SK-N-SH treated with all-trans-retinoic acid at 6 μM for 48 hours (cell line): ENCODE measurements around the gene YPEL2.
A peak's percentile ranks its signal among the peaks of the same experiment; 100 is the strongest.

Experiments used
- ATAC-seq: fragments of 200-7000 bp; cut with Tn5 transposase; 3 replicates; pipeline ENCODE4 v1.9.1; 2020; ENCODE audit warnings: mild to moderate bottlenecking, moderate library complexity
- ARNTL ChIP-seq: fragments of 450-650 bp; formaldehyde crosslinking; IDR thresholded peaks from 2 replicates; pipeline ENCODE4 v1.5.0; 2020; ENCODE audit warnings: low read depth, mild to moderate bottlenecking, moderate library complexity, borderline replicate concordance
- BACH2 ChIP-seq: fragments of 250-450 bp; sonication (Bioruptor Pico); IDR thresholded peaks from 2 replicates; pipeline ENCODE4 v1.9.0; 2021; ENCODE audit warnings: mild to moderate bottlenecking, borderline replicate concordance
- CSRNP3 ChIP-seq: fragments of 250-450 bp; sonication (Bioruptor Pico); IDR thresholded peaks from 2 replicates; pipeline ENCODE4 v1.5.1; 2021; ENCODE audit warnings: mild to moderate bottlenecking, moderate library complexity
- ESRRG ChIP-seq: fragments of 250-450 bp; sonication (Bioruptor Pico); IDR thresholded peaks from 2 replicates; pipeline ENCODE4 v1.6.1; 2021; ENCODE audit warnings: mild to moderate bottlenecking
- ISL1 ChIP-seq: fragments of 250-450 bp; sonication (Bioruptor Pico); IDR thresholded peaks from 2 replicates; pipeline ENCODE4 v2.1.2; 2022; ENCODE audit warnings: mild to moderate bottlenecking, moderate library complexity
- OSR1 ChIP-seq: fragments of 250-450 bp; sonication (Bioruptor Pico); IDR thresholded peaks from 2 replicates; pipeline ENCODE4 v1.8.0; 2022; ENCODE audit warnings: moderate library complexity, mild to moderate bottlenecking, inconsistent platforms
- PPARA ChIP-seq: fragments of 250-450 bp; sonication (Bioruptor Pico); IDR thresholded peaks from 2 replicates; pipeline ENCODE4 v1.5.0; 2020; ENCODE audit warnings: mild to moderate bottlenecking, borderline replicate concordance
- RARB ChIP-seq: fragments of 250-450 bp; sonication (Bioruptor Pico); IDR thresholded peaks from 2 replicates; pipeline ENCODE4 v1.8.0; 2021; ENCODE audit warnings: mild to moderate bottlenecking, moderate library complexity
- SNAI2 ChIP-seq: fragments of 250-450 bp; sonication (Bioruptor Pico); IDR thresholded peaks from 2 replicates; pipeline ENCODE4 v1.5.0; 2020; ENCODE audit warnings: mild to moderate bottlenecking, moderate library complexity
- TCF4 ChIP-seq: fragments of 250-450 bp; sonication (Bioruptor Pico); IDR thresholded peaks from 2 replicates; pipeline ENCODE4 v1.8.0; 2021; ENCODE audit warnings: mild to moderate bottlenecking, moderate library complexity, borderline replicate concordance
- TSHZ2 ChIP-seq: fragments of 250-450 bp; sonication (Bioruptor Pico); IDR thresholded peaks from 2 replicates; pipeline ENCODE4 v1.5.0; 2020; ENCODE audit warnings: mild to moderate bottlenecking, moderate library complexity
- ZFP3 ChIP-seq: fragments of 250-450 bp; sonication (Bioruptor Pico); IDR thresholded peaks from 2 replicates; pipeline ENCODE4 v1.5.0; 2020; ENCODE audit warnings: mild to moderate bottlenecking, moderate library complexity
- ZFP30 ChIP-seq: fragments of 450-650 bp; formaldehyde crosslinking; IDR thresholded peaks from 2 replicates; pipeline ENCODE4 v1.5.0; 2022; ENCODE audit warnings: mild to moderate bottlenecking, moderate library complexity
- ZNF565 ChIP-seq: fragments of 450-650 bp; formaldehyde crosslinking; conservative IDR thresholded peaks from 2 replicates; pipeline ENCODE4 v1.5.0; 2020; ENCODE audit warnings: low read depth, mild to moderate bottlenecking, moderate library complexity
- ZNF8 ChIP-seq: fragments of 450-650 bp; formaldehyde crosslinking; IDR thresholded peaks from 2 replicates; pipeline ENCODE4 v1.5.0; 2020; ENCODE audit warnings: mild to moderate bottlenecking, moderate library complexity
- TF ChIP-seq, protein P1 (sequence below): fragments of 250-450 bp; sonication (Bioruptor Pico); IDR thresholded peaks from 2 replicates; pipeline ENCODE4 v1.8.0; 2020; ENCODE audit warnings: mild to moderate bottlenecking, moderate library complexity, borderline replicate concordance
- TF ChIP-seq, protein P2 (sequence below): fragments of 250-450 bp; sonication (Bioruptor Pico); IDR thresholded peaks from 2 replicates; pipeline ENCODE4 v1.8.0; 2021; ENCODE audit warnings: low read depth, mild to moderate bottlenecking, moderate library complexity, borderline replicate concordance

The YPEL2 gene

GRCh38 chr17:59346876-59347407 is 15.5 kb downstream of the YPEL2 start:
- ATAC-seq, result peak; percentile 26; the same call in 2 of the 3 replicates
- no peak for TF ChIP-seq BACH2 (CRISPR knock-in tag)
- TF ChIP-seq, protein P1, sequence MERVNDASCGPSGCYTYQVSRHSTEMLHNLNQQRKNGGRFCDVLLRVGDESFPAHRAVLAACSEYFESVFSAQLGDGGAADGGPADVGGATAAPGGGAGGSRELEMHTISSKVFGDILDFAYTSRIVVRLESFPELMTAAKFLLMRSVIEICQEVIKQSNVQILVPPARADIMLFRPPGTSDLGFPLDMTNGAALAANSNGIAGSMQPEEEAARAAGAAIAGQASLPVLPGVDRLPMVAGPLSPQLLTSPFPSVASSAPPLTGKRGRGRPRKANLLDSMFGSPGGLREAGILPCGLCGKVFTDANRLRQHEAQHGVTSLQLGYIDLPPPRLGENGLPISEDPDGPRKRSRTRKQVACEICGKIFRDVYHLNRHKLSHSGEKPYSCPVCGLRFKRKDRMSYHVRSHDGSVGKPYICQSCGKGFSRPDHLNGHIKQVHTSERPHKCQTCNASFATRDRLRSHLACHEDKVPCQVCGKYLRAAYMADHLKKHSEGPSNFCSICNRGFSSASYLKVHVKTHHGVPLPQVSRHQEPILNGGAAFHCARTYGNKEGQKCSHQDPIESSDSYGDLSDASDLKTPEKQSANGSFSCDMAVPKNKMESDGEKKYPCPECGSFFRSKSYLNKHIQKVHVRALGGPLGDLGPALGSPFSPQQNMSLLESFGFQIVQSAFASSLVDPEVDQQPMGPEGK (CRISPR knock-in tag), result no peak
- TF ChIP-seq TCF4 (CRISPR knock-in tag), result no peak
- no peak for TF ChIP-seq ISL1 (CRISPR knock-in tag)
- no peak for TF ChIP-seq SNAI2 (CRISPR knock-in tag)
- no peak for TF ChIP-seq ARNTL
- TF ChIP-seq ZFP30 (CRISPR knock-in tag), result no peak
- no peak for TF ChIP-seq ZFP3
- no peak for TF ChIP-seq RARB (CRISPR knock-in tag)
- TF ChIP-seq, protein P2, sequence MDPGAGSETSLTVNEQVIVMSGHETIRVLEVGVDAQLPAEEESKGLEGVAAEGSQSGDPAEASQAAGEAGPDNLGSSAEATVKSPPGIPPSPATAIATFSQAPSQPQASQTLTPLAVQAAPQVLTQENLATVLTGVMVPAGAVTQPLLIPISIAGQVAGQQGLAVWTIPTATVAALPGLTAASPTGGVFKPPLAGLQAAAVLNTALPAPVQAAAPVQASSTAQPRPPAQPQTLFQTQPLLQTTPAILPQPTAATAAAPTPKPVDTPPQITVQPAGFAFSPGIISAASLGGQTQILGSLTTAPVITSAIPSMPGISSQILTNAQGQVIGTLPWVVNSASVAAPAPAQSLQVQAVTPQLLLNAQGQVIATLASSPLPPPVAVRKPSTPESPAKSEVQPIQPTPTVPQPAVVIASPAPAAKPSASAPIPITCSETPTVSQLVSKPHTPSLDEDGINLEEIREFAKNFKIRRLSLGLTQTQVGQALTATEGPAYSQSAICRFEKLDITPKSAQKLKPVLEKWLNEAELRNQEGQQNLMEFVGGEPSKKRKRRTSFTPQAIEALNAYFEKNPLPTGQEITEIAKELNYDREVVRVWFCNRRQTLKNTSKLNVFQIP, result no peak
- TF ChIP-seq PPARA (CRISPR knock-in tag), result no peak

GRCh38 chr17:59347975-59348391 is 16.5 kb downstream of the YPEL2 start:
- TF ChIP-seq ARNTL, result no peak
- no peak for TF ChIP-seq TSHZ2 (CRISPR knock-in tag)
- TF ChIP-seq CSRNP3 (CRISPR knock-in tag), result no peak
- ATAC-seq, result no peak

DNA sequence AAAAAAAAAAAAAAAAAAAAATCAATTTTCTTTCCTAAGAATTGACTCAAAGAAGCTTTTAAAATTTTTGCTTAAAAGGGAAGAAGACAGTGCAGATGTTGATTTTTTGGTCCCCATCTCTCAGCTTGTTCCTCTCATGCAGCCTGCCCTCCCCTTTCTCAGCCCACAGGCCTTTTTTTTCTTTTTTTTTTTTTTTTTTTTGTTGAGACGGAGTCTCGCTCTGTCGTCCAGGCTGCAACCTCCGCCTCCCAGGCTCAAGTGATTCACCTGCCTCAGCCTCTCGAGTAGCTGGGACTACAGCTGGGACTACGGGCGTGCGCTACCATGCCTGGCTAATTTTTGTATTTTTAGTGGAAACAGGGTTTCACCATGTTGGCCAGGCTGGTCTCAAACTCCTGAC is 17.7 kb downstream of the YPEL2 start:
- no peak for TF ChIP-seq PPARA (CRISPR knock-in tag)
- TF ChIP-seq, all 23 proteins: peak for 0
- ATAC-seq, result no peak

DNA sequence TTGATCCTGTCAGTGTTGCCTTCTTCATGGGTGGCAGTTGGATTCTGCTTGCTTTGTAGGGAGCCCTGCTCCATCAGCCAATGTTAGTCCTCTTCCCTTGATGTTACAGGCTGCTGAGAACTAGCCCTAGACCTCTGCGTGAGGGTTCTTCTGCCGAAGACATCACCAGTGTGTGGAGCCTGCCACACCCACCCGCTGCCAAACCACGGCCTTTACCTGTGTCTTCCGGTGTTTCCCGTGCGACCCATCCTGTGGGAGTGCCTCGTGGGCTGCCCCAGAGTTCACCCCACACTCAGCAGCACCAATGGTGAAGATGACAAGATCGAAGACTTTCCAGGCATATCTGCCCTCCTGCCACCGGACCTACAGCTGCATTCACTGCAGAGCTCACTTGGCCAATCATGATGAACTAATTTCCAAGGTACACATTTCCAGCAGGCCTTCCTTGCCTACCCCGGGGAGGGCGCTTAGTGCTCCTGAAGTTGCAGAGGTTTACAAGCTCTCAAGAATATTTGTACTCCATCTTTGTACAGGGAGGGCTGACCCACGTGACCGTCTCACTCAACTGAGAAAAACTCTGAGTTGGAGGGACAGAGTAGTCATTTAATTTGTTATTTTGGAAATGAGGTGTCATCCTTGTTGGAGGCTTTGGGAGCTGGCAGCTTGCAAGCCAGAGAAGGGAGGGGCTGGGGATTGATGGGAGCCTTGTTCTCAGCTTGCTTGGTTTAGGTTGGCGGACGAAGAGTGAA is 21.8 kb downstream of the YPEL2 start:
- ATAC-seq, result no peak
- no peak for TF ChIP-seq ESRRG (CRISPR knock-in tag)
- no peak for TF ChIP-seq OSR1 (CRISPR knock-in tag)
- no peak for TF ChIP-seq ZFP30 (CRISPR knock-in tag)
- no peak for TF ChIP-seq ZNF565
- TF ChIP-seq ISL1 (CRISPR knock-in tag), result no peak
- TF ChIP-seq, protein P2, result no peak
- no peak for TF ChIP-seq RARB (CRISPR knock-in tag)
- no peak for TF ChIP-seq ZNF8
- TF ChIP-seq PPARA (CRISPR knock-in tag), result no peak
